HL-60 (cell line): ENCODE data around the gene LIN9.

Experiments
- CTCF ChIP-seq: IDR thresholded peaks from one replicate; pipeline ENCODE4 v1.5.1; 2011; ENCODE audit warnings: low read length, control low read depth, inconsistent platforms; ENCODE audit not compliant: insufficient read depth
- POLR2AphosphoS5 ChIP-seq: IDR thresholded peaks from 2 replicates; pipeline ENCODE4 v1.6.1; 2012; ENCODE audit warnings: low read depth
- REST ChIP-seq: IDR thresholded peaks from 2 replicates; pipeline ENCODE4 v1.6.1; 2012; ENCODE audit warnings: low read depth; ENCODE audit not compliant: insufficient replicate concordance

GRCh38 chr1:226250511-226250910, 58.5 kb downstream of the LIN9 start:
- TF ChIP-seq REST: no peak
- no peak for TF ChIP-seq CTCF
- no peak for TF ChIP-seq POLR2AphosphoS5
